WTC11 (cell line): Measurements from ENCODE around the gene THBS2. TPM values are rescaled to one million over a fixed set of nuclear protein-coding genes. Genes with fewer than 3 reads are reported as not detected.

ENCODE experiments used
- ATAC-seq: fragments of 200-7000 bp; cut with Tn5 transposase; 2 replicates; pipeline ENCODE4 v1.10.0; 2021; ENCODE audit warnings: mild to moderate bottlenecking, moderate library complexity
- CTCF ChIA-PET: fragments of 300-600 bp; sonication (Branson Sonifier 250); formaldehyde crosslinking; loops from one replicate; lab custom pipeline; 2021; ENCODE audit warnings: antibody characterized with exemption; lab: Charles Lee
- POLR2A ChIA-PET: fragments of 350-600 bp; sonication (Branson Sonifier 250); formaldehyde crosslinking; loops from one replicate; lab custom pipeline; 2021; ENCODE audit warnings: antibody characterized with exemption; lab: Charles Lee
- DNase-seq: peaks from one replicate; pipeline ENCODE4 v3.0.0; 2021; ENCODE audit warnings: low spot score
- H3K27ac Mint-ChIP-seq: 2 replicates; pipeline ENCODE4 v1.8.0; 2021; ENCODE audit warnings: mixed read lengths
- H3K27me3 Mint-ChIP-seq: 2 replicates; pipeline ENCODE4 v1.8.0; 2021; ENCODE audit warnings: low read depth, mild to moderate bottlenecking, moderate library complexity, mixed read lengths
- H3K36me3 Mint-ChIP-seq: 2 replicates; pipeline ENCODE4 v1.8.0; 2021; ENCODE audit warnings: mixed read lengths
- H3K4me1 Mint-ChIP-seq: 2 replicates; pipeline ENCODE4 v1.8.0; 2022; ENCODE audit warnings: mixed read lengths
- H3K4me3 Mint-ChIP-seq: 2 replicates; pipeline ENCODE4 v1.8.0; 2021; ENCODE audit warnings: mild to moderate bottlenecking, moderate library complexity, mixed read lengths
- H3K9me3 Mint-ChIP-seq: 2 replicates; pipeline ENCODE4 v1.8.0; 2021; ENCODE audit warnings: mixed read lengths
- ATF3 ChIP-seq: sonication (generic); formaldehyde crosslinking; conservative IDR thresholded peaks from 2 replicates; pipeline ENCODE4 v1.8.1; 2022; ENCODE audit warnings: mild to moderate bottlenecking, missing genetic modification reagents
- E2F4 ChIP-seq: sonication (generic); formaldehyde crosslinking; IDR thresholded peaks from 2 replicates; pipeline ENCODE4 v1.8.1; 2022; ENCODE audit warnings: low read depth, mild to moderate bottlenecking, moderate library complexity, missing genetic modification reagents, borderline replicate concordance
- ELF4 ChIP-seq: sonication (generic); formaldehyde crosslinking; IDR thresholded peaks from 2 replicates; pipeline ENCODE4 v1.8.1; 2022; ENCODE audit warnings: low read depth, mild to moderate bottlenecking, moderate library complexity, missing genetic modification reagents
- ERG ChIP-seq: fragments of 250-450 bp; sonication (Bioruptor Pico); IDR thresholded peaks from 2 replicates; pipeline ENCODE4 v1.8.0; 2021; ENCODE audit warnings: mild to moderate bottlenecking
- FOXJ3 ChIP-seq: sonication (generic); formaldehyde crosslinking; IDR thresholded peaks from 2 replicates; pipeline ENCODE4 v1.9.0; 2021; ENCODE audit warnings: missing genetic modification reagents, mild to moderate bottlenecking, borderline replicate concordance
- FOXK1 ChIP-seq: sonication (generic); formaldehyde crosslinking; IDR thresholded peaks from 2 replicates; pipeline ENCODE4 v1.8.0; 2022; ENCODE audit warnings: mild to moderate bottlenecking, moderate library complexity, missing genetic modification reagents
- FOXP4 ChIP-seq: sonication (generic); formaldehyde crosslinking; IDR thresholded peaks from 2 replicates; pipeline ENCODE4 v1.8.0; 2022; ENCODE audit warnings: mild to moderate bottlenecking, missing genetic modification reagents
- GABPB1 ChIP-seq: sonication (generic); formaldehyde crosslinking; IDR thresholded peaks from 2 replicates; pipeline ENCODE4 v1.8.1; 2023; ENCODE audit warnings: mild to moderate bottlenecking, missing genetic modification reagents
- HMGA2 ChIP-seq: fragments of 250-450 bp; sonication (Bioruptor Pico); IDR thresholded peaks from 2 replicates; pipeline ENCODE4 v1.4.0; 2021; ENCODE audit warnings: mild to moderate bottlenecking, moderate library complexity
- IRF2 ChIP-seq: sonication (generic); formaldehyde crosslinking; IDR thresholded peaks from 2 replicates; pipeline ENCODE4 v1.8.0; 2022; ENCODE audit warnings: low read depth, missing genetic modification reagents, borderline replicate concordance
- JAZF1 ChIP-seq: fragments of 250-450 bp; sonication (Bioruptor Pico); IDR thresholded peaks from 2 replicates; pipeline ENCODE4 v1.9.0; 2021; ENCODE audit warnings: moderate library complexity, mild to moderate bottlenecking, inconsistent platforms
- MLX ChIP-seq: sonication (generic); formaldehyde crosslinking; IDR thresholded peaks from 2 replicates; pipeline ENCODE4 v1.8.1; 2023; ENCODE audit warnings: mild to moderate bottlenecking, missing genetic modification reagents, moderate library complexity
- MXD4 ChIP-seq: fragments of 250-450 bp; sonication (Bioruptor Pico); IDR thresholded peaks from 2 replicates; pipeline ENCODE4 v1.8.0; 2021; ENCODE audit warnings: mild to moderate bottlenecking, moderate library complexity, borderline replicate concordance
- NFE2L1 ChIP-seq: sonication (generic); formaldehyde crosslinking; IDR thresholded peaks from 2 replicates; pipeline ENCODE4 v1.8.1; 2023; ENCODE audit warnings: missing genetic modification reagents
- NR2C2 ChIP-seq: sonication (generic); formaldehyde crosslinking; IDR thresholded peaks from 2 replicates; pipeline ENCODE4 v1.8.0; 2022; ENCODE audit warnings: mild to moderate bottlenecking, missing genetic modification reagents
- PRDM15 ChIP-seq: sonication (generic); formaldehyde crosslinking; IDR thresholded peaks from 2 replicates; pipeline ENCODE4 v1.8.0; 2022; ENCODE audit warnings: missing genetic modification reagents
- PRRX2 ChIP-seq: fragments of 250-450 bp; sonication (Bioruptor Pico); IDR thresholded peaks from 2 replicates; pipeline ENCODE4 v1.8.0; 2021; ENCODE audit warnings: mild to moderate bottlenecking
- RORB ChIP-seq: fragments of 250-450 bp; sonication (Bioruptor Pico); IDR thresholded peaks from 2 replicates; pipeline ENCODE4 v1.9.0; 2021; ENCODE audit warnings: mild to moderate bottlenecking
- SP1 ChIP-seq: sonication (generic); formaldehyde crosslinking; conservative IDR thresholded peaks from 2 replicates; pipeline ENCODE4 v1.8.1; 2022; ENCODE audit warnings: missing genetic modification reagents
- TCF7 ChIP-seq: sonication (generic); formaldehyde crosslinking; IDR thresholded peaks from 2 replicates; pipeline ENCODE4 v1.8.0; 2022; ENCODE audit warnings: mild to moderate bottlenecking, low read depth, missing genetic modification reagents, moderate library complexity
- TEAD4 ChIP-seq: sonication (generic); formaldehyde crosslinking; IDR thresholded peaks from 2 replicates; pipeline ENCODE4 v1.8.0; 2022; ENCODE audit warnings: mild to moderate bottlenecking, missing genetic modification reagents
- ZNF219 ChIP-seq: sonication (generic); formaldehyde crosslinking; IDR thresholded peaks from 2 replicates; pipeline ENCODE4 v1.8.0; 2023; ENCODE audit warnings: missing genetic modification reagents, mild to moderate bottlenecking, borderline replicate concordance
- ZNF423 ChIP-seq: fragments of 250-450 bp; sonication (Bioruptor Pico); IDR thresholded peaks from 2 replicates; pipeline ENCODE4 v2.1.2; 2022; ENCODE audit warnings: mild to moderate bottlenecking, moderate library complexity
- ZNF425 ChIP-seq: fragments of 250-450 bp; sonication (Bioruptor Pico); conservative IDR thresholded peaks from 2 replicates; pipeline ENCODE4 v1.9.0; 2021; ENCODE audit warnings: mild to moderate bottlenecking
- total RNA-seq: library from RNA; stranded (reverse); gene quantifications from 3 replicates; pipeline ENCODE4 v1.2.3, GENCODE V29; 2021

The THBS2 gene
- total RNA-seq, 1 experiment from 2014 or later, result 40.3 TPM

GRCh38 chr6:169274781-169275180 lies 21.1 kb upstream of the THBS2 start:
- Mint-ChIP-seq H3K4me3 (no peak overlapping the region), H3K27me3 (no peaks in the 10 kb centered on the region; the same call in none of the 2 replicates), H3K9me3 (peaks cover 17% of the 10 kb centered on the region; the same call in 1 of the 2 replicates), H3K4me1 (peaks cover 27% of the 10 kb centered on the region), H3K27ac (no peak overlapping the region), H3K36me3 (peaks cover 6% of the 10 kb centered on the region; the same call in 1 of the 2 replicates)
- ChIA-PET CTCF (no interaction called here), POLR2A (interaction anchor here (1.0 kb wide), 1 partner anchor 22 kb away, joined by 3 read pairs; the partner anchor contains the start of gene THBS2)
- peak; percentile 38; the same call in 1 of the 2 replicates for ATAC-seq
- no peak for TF ChIP-seq MLX (CRISPR knock-in tag)
- no peak for TF ChIP-seq E2F4 (CRISPR knock-in tag)
- no peak for TF ChIP-seq ZNF219
- no peak for TF ChIP-seq HMGA2 (CRISPR knock-in tag)
- no peak for TF ChIP-seq TCF7 (CRISPR knock-in tag)
- TF ChIP-seq ATF3 (CRISPR knock-in tag), result no peak
- no peak for TF ChIP-seq SP1 (CRISPR knock-in tag)
- no peak for TF ChIP-seq IRF2 (CRISPR knock-in tag)
- TF ChIP-seq GABPB1 (CRISPR knock-in tag), result no peak
- no peak for TF ChIP-seq RORB
- TF ChIP-seq FOXP4 (CRISPR knock-in tag), result no peak
- no peak for TF ChIP-seq FOXK1
- TF ChIP-seq PRRX2 (CRISPR knock-in tag), result no peak
- TF ChIP-seq JAZF1 (CRISPR knock-in tag), result no peak
- no peak for TF ChIP-seq FOXJ3
- TF ChIP-seq NFE2L1 (CRISPR knock-in tag), result no peak
- no peak for TF ChIP-seq ERG (CRISPR knock-in tag)
- TF ChIP-seq ZNF423 (CRISPR knock-in tag), result no peak
- DNase-seq, result no peak

GRCh38 chr6:169273511-169273910 lies 19.9 kb upstream of the THBS2 start:
- H3K9me3 Mint-ChIP-seq, result peaks cover 25% of the 10 kb centered on the region
- POLR2A ChIA-PET, result no interaction called here
- DNase-seq, result no peak
- ATAC-seq, result no peak
- CTCF ChIA-PET, result no interaction called here
- H3K27me3 Mint-ChIP-seq, result peaks cover 2% of the 10 kb centered on the region
- peaks cover 33% of the 10 kb centered on the region for H3K4me1 Mint-ChIP-seq
- H3K36me3 Mint-ChIP-seq, result peaks cover 15% of the 10 kb centered on the region
- no peak overlapping the region for H3K4me3 Mint-ChIP-seq
- no peak overlapping the region for H3K27ac Mint-ChIP-seq
- TF ChIP-seq TEAD4 (CRISPR knock-in tag) (no peak), NR2C2 (CRISPR knock-in tag) (no peak), PRDM15 (CRISPR knock-in tag) (no peak), MXD4 (CRISPR knock-in tag) (no peak), ELF4 (CRISPR knock-in tag) (no peak), ZNF425 (CRISPR knock-in tag) (no peak)
